ENCODE data around the gene CELF3.
"Not testable (repeated sequence)": the region's sequence is repeated elsewhere in the genome, so short reads cannot be mapped to it uniquely, and the experiment has no call there.

CELF3 gene

DNA sequence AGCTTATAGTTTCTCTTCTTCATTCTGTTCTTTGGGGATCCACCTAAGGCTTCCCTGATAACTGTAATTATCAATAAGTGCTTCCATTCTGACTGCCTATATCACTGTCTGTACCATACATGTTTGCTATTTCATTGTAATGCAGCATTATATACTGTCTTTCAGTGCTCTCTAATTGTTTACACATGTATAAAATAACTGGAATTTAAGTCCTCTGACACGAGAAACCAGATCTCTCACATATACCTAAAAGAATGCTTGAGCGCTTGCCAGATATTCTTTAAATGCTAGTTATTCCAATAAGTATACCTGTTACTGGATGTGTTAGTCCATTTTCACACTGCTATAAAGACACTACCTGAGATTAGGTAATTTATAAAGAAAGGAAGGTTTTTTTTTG, 34.7 kb downstream of the CELF3 start:
- no peak for DNase-seq (ENCODE audit: low read depth)
- no peak overlapping the region for H3K4me3 ChIP-seq (ENCODE audit: low read length)
- TF ChIP-seq, protein P1, sequence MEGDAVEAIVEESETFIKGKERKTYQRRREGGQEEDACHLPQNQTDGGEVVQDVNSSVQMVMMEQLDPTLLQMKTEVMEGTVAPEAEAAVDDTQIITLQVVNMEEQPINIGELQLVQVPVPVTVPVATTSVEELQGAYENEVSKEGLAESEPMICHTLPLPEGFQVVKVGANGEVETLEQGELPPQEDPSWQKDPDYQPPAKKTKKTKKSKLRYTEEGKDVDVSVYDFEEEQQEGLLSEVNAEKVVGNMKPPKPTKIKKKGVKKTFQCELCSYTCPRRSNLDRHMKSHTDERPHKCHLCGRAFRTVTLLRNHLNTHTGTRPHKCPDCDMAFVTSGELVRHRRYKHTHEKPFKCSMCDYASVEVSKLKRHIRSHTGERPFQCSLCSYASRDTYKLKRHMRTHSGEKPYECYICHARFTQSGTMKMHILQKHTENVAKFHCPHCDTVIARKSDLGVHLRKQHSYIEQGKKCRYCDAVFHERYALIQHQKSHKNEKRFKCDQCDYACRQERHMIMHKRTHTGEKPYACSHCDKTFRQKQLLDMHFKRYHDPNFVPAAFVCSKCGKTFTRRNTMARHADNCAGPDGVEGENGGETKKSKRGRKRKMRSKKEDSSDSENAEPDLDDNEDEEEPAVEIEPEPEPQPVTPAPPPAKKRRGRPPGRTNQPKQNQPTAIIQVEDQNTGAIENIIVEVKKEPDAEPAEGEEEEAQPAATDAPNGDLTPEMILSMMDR (conservative IDR thresholded peaks at IDR 0.05; ENCODE audit: low read depth, low read length): no peak

DNA sequence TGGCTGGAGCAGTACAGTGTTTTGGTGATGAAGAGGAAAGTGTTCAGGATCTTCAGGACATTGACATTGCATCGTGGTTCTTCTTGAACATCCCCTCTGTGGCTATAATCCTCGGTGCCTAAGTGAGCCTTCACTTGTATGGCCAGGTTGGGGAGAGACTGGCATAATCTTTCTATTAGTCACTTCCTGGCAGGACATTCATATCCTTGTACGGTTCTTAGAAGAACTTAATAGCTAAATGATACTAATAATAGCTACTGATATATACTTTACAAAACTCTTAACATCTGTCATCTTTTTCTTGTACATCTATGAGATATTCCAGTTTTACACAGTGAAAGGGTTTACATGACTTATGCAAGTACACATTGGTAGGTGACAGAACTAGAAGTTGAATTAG, 35.8 kb downstream of the CELF3 start:
- peak; percentile 71 for DNase-seq (ENCODE audit: low read depth)
- TF ChIP-seq, protein P1 (conservative IDR thresholded peaks at IDR 0.05; ENCODE audit: low read depth, low read length): no peak

DNA sequence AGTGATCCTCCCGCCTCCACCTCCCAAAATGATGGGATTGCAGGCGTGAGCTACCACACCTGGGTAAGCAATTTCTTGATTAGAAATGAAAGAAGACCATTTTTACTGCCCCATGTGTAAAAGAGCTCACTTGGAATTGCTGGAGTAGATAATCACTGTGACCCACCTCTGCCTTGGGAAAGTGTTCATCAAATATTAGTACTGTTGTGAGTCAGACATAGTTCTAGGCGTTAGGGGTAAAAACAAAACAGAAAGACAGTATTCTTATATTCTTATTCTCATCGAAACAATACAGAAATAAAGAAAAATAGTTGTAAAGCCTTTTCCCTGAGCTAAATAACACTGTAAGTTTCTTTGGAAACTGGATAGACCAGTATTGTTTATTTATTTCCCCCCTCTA, 36.2 kb downstream of the CELF3 start:
- no peak overlapping the region for H3K4me3 ChIP-seq (ENCODE audit: low read length)
- no peak for DNase-seq (ENCODE audit: low read depth)
- TF ChIP-seq, protein P1 (conservative IDR thresholded peaks at IDR 0.05; ENCODE audit: low read depth, low read length): no peak

More for the DNA sequence above, 35.8 kb downstream of the CELF3 start:
- H3K4me3 ChIP-seq (ENCODE audit: low read length): no peak overlapping the region

DNA sequence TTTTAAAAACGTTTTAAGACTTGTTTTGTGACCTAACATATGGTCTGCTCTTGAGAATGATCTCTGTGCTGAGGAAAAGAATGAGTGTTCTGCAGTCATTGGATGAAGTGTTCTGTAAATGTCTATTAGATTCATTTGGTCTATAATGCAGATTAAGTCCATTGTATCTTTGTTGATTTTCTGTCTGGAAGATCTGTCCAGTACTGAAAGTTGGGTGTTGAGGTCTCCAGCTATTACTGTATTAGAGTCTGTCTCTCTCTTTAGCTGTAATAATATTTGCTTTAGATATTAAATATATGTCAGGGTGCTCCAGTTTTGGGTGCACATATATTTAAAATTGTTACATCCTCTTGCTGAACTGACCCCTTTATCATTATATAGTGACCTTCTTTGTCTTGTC, 43.2 kb downstream of the CELF3 start:
- TF ChIP-seq, protein P1 (conservative IDR thresholded peaks at IDR 0.05; ENCODE audit: low read depth, low read length): no peak
- no peak overlapping the region for H3K4me3 ChIP-seq (ENCODE audit: low read length)
- no peak for DNase-seq (ENCODE audit: low read depth)

DNA sequence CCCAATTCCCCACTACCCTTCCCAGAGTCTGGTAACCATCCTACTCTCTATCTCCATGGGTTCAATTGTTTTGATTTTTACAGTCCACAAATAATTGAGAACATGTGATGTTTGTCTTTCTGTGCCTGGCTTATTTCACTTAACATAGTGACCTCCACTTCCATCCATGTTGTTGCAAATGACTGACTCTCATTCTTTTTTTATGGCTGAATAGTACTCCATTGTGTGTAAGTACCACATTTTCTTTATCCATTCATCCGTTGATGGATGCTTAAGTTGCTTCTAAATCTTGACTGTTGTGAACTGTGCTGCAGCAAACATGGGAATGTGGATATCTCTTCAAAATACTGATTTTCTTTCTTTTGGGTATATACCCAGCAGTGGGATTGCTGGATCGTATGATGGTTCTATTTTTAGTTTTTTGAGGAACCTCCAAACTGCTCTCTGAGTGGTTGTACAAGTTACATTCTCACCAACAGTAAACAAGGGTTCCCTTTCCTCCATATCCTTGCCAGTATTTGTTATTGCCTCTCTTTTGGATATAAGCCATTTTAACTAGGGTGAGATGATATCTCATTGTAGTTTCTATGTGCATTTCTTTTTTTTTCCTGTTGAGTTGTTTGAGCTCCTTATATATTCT, 46.4 kb downstream of the CELF3 start:
- not testable (repeated sequence) for H3K4me3 ChIP-seq (ENCODE audit: low read length); DNase-seq (ENCODE audit: low read depth)

DNA sequence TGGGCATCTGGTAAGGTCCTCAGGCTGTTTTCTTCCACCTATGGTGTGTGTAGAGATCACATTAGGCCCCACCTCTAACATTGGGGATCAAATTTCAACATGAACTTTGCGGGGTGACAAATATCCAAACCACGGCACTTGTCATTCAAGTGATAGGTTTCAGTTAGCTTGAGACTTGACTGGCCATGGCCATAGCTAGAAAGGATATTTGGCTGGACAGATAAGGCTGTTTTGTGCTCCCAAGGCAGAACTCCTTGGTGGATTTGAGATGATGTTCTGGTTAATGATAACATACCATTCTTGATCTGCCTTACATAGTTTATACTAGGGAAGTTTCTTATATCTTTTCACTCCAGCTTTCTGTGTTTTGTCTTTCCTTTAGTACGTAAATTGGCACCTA, 48.5 kb downstream of the CELF3 start:
- no peak overlapping the region for H3K4me3 ChIP-seq (ENCODE audit: low read length)
- no peak for DNase-seq (ENCODE audit: low read depth)
- TF ChIP-seq, protein P1 (conservative IDR thresholded peaks at IDR 0.05; ENCODE audit: low read depth, low read length): no peak

DNA sequence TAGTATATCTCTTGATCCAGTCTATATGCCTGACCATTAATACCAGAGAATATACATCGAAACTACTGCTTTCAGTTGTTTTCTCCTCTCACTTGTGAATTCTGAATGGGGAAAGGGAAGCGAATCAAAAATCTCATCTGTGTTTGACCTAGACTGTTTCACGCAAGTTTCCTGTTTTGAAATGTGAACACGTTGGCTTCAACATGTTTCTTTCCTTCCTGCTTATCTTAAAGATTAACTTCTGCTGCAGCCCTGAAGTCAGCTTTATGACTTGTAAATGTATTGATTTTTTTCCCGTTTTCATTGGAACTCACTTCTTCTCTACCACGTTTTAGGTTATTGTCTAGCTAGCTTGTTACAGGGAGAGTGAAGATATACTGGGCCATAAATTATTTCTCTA, 54.9 kb downstream of the CELF3 start:
- TF ChIP-seq, protein P1 (conservative IDR thresholded peaks at IDR 0.05; ENCODE audit: low read depth, low read length): no peak
- H3K4me3 ChIP-seq (ENCODE audit: low read length): no peak overlapping the region

More for the DNA sequence above, 54.9 kb downstream of the CELF3 start:
- no peak for DNase-seq (ENCODE audit: low read depth)

Data from retinal pigment epithelial cell (primary cell).